Activated CD8-positive, alpha-beta memory T cell treated with anti-CD3 and anti-CD28 coated beads for 24 hours (primary cell): Measurements from ENCODE around the gene NHLRC2.

Experiments
- DNase-seq: peaks from one replicate; pipeline ENCODE4 v3.0.0-alpha.2; 2020

The NHLRC2 gene

DNA sequence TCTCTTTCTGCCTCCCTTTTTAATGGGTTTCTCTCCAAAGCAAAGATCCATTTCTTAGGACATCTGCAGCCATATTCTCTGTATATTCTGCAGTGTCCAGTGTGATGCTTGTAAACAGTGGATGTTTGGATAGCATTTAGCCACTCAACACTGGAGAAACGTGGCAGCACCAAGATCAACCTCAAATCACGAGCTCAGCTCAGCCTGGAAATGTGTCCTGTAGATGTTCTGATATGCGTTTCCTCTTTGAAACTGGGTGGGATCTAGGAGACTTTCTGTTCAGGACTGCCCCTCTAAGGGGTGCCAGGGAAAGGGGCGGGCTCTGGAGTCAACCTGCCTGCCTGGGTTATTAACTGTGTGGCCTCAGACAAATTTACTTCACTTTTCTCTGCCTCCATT, 91.2 kb downstream of the NHLRC2 start:
- no peak for DNase-seq

DNA sequence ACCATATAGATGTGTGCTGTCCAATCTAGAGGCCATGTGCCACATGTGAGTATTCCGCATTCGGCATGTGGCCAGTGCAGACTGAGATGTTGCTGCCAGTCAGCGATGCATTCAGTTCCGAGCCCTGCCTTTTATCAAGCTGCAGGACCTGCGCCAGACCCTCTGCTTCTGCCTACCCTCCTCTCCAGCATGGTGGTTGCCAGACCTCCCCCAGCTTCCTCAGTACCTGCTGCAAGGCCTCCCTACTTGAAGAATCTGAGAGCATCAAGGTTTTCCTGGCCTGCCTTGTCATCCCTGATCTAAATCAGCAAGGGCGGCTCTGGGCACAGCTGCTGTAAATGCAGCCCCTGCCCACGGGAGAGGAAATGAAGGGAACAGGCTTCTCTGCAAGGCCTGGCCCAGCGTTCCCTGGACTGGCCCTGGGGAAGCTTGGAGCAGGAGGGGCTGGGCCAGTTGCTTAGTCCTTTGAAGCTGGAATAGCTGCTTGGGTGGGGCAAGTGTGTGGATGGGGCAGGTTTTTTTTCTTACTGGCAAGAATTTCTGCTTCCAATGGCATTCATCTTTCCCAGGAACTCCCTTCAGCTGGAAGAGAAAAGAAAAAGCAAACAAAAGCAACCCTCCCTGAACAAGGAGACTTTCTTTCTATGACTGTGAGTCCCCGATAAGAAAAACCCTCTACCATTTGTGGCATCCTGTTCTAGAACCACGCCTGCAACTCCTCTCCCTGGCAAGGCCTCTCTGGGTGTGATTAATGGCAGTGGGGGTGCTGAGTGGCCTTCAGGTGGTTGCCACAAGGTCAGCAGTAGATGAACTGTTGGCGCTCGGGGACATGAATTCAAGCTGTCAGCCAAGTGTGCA, 93.0 kb downstream of the NHLRC2 start:
- DNase-seq: no peak

DNA sequence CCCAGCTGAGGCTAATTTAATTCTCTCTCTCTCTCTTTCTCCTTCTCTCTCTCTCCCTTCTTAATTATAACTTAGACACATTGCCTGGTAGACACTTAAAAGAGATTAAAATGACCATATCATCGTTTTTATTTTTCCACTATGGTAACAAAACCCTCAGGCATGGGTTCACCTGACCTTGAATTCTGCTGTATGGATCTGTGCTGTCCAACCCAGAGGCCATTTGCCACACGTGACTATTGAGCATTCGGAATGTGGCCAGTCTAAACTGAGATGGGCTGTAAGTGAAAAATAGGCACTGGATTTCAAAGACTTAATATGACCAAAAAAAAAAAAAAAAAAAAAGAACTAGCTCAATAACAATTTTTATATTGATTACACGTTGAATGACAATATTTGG, 93.6 kb downstream of the NHLRC2 start:
- DNase-seq: no peak

DNA sequence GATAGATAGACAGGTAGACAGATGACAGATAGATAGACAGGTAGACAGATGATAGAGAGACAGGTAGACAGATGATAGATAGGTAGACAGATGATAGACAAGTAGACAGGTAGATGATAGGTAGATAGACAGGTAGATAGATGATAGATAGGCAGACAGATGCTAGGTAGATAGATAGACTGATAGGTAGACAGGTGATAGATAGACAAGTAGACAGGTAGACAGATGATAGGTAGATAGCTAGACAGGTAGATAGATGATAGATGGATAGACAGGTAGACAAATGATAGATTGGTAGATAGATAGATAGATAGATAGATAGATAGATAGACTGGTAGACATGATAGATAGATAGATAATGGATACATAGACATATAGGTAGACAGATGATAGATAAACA, 95.8 kb downstream of the NHLRC2 start:
- no peak for DNase-seq

DNA sequence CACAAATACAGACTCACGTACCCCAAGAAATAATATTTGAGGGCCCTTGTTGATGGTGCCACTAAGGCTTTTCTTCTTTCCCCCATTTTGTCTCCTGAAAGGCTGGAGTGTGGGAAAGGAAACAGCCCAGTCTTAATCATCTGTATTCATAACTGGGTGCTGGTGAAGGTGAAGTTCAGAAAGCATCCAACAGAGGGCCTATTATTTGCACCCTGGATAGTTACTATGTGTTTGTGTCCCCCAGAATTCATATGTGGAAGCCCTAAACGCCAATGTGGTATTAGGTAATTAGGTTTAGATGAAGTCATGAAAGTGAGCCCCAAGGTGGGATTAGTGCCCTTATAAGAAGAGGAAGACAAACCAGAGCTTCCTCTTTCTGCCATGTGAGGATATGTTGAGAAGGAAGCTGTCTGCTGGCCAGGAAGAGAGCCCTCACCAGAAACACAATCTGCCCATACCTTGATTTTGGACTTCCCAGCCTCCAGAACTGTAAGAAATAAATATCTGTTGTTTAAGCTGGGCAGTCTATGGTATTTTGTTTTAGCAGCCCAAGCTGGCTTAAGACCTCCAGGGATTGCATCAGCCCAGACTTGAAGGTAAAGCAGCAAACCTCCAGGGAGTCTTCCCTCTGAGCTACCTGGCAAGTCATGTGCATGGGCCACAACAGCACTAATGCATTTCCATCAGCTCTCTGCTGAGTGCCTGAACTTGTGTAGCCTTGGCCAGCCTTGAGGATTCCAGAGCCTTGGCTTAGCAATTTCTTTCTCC, 99.2 kb downstream of the NHLRC2 start:
- no peak for DNase-seq

DNA sequence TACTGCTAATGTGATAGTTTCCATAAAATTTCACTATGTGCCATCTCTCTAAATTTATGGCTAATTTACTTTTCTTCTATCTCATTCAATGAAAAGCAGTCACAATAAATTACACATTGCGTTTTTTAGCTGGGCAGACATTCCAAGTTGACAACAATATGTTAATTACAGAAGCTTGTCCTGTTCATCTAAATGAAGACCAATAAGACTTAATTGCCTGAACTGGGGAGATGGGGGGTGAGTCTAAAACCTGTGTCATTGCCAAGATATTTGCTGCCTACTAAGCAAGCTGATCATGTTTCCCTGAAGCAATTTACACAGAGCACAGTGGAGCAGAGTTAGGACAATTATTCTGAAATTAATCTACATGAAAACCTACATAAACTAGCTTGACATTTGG, 99.9 kb downstream of the NHLRC2 start:
- DNase-seq: no peak

DNA sequence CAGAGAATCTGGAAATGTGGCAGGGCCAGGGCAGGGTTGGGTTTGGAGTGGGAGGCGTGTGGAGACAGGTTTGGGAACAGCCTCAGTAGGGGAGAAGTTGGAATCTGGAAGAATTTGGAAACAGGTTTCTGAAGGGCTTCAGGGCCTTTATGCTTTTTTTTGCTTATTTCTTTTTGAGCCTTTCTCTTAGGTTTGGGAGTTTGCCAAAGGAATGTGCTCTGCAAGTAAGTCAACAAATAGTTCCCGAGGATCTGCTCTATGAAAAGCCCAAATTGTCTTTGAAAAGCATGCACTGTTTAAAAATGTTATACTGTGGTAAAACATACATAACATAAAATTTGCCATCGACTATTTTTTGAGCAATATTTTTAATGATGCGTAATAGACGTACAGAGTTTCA, 102.6 kb downstream of the NHLRC2 start:
- no peak for DNase-seq

DNA sequence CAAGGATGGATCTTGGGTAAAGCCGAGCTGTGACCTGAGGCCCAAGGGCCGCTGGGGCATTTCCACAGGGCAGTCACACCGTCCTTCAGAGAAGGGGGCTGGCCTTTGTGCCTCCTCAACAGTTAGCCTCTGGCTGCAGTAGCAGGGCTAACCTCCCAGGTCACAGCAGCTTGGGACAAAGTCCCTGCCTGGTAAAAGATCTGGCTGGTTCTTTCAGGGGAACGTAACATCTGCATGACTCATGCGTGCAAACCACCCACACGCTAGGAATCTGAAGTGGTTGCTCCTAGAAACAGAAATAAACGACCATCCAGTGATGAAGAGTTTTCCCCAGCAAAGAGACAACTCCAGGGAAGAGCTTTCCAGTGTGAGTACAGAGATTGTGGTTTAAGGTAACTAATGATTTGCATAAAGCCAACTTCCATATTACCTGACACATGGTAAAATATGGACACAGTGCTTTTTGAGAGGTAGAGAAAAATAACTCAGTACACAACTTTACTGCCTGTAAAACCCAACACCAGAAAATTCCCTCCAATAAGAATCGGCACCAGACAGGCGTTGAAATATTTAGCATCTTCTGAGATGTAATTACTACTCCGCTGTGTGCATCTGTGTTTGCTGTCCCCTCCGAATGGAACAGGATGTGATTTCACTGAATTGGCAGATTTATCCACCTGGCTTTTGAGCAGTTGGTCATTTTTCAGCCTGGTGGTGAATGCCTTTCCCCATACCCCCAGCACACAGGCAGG, 104.3 kb downstream of the NHLRC2 start:
- DNase-seq: no peak

DNA sequence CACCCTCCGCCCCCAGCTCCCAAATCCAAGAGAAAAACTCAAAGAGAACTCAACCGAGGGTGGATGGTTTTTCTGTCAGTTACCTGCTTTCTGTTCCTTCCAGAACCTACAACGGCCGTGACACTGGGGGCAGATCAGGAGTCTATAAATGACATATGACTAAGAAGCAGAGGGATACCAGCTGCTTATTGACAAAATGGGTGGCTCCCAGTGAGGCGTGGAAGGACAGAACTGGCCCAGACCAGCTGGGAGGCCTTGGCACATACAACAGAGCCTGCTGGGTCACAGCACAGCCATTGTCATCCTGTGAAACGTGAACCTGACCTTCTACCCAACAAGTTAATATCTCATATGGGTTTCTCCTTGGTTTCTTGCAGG, 104.9 kb downstream of the NHLRC2 start:
- DNase-seq: no peak

DNA sequence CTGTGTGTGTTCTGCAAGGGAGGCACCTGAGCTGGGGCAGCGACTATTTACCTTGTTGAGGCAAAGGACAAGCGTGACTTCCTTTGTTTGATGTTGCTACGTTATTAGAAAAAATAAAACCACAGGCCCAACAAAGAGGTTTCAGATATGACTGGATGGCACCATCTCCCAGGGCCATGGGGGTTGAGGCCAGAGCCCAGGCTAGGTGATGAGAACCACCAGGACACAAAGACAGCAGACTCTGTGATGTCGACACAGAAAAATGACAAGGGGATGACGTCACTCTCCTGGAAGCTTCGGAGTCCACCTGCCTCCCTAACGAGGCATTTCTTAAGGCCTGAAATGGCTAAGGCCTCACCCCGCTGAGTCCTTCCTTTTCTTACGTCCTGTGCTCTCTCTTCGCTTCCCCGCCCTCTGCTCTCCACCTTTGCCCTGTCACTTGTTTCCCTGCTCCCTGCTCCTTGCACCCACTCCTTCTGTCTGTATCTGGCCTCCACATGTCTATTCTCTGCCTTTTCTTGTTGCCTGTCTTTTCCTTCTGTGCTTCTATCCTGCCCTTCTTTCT, 106.2 kb downstream of the NHLRC2 start:
- no peak for DNase-seq

DNA sequence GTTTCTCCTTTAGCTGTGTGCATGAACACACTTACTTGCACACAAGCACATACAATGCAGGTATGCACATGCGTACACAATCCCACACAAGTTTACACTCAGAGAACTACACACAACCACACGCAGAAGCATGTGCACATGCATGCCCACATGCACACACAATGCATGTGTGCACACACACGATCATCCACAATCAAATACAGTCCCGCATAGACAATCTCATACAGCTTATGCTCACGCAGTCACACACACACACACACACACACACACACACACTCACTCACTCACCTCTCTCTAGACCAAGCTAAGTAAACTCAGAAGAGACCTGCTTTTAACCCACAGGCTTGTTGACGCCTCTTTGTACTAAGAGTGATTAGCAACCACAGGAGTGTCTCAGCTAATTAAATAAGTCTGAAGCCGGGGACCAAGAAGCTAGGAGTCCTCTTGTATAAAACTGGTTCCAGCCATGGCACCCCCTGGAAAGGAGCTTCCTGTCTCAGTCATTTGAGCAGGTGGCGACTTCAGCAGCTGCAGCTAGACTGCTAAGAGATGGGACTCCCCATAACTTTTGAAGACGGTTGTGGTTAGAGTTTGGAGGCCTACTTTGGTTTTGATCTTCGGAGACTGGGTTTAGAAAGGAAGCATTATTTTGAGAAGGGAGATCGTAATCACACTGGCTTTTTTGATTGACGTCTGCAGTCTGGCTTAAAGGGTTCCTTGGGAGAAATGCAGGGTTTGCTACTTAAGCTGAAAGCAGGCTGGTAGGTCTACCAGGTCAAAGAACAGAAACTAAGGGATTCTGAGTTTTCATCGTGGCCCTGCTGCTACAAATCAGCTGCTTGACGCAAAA, 106.9 kb downstream of the NHLRC2 start:
- peak; percentile 75 for DNase-seq

DNA sequence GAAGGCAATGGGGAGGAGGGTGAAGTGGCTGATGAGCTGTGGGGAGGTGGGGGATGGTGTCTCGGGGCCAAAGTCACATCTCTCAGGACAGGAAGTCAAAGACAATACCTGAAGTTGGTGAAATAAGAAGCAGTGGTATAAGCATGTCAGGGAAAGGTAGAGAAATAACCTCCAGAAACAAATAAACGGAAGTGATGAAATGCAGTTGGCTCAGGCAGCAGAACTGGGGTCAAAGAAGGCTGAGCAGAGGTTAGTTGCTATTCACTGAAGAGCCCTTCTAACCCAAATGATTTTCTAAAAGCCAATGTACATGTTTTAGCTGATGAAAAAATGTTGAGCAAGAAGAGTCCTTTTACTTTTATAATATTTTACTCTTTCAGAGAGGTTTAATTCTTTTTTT, 110.6 kb downstream of the NHLRC2 start:
- no peak for DNase-seq

DNA sequence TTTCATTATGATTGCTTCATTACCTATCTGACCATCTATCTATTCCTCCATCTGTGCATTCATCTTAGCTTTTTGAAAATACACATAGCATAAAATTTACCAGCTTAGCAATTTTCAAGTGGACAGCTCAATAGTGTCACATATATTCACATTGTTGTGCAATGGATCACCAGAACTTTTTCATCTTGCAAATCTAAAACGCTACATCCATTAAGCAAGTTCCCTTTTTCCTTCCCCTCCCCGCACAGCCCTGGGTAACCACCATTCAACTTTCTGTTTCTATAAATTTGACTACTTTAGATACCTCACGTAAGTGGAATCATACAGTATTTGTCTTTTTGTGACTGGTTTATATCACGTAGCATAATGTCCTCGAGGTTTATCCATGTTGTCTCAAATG, 111.2 kb downstream of the NHLRC2 start:
- DNase-seq: no peak
